GM13976 (cell line): Measurements from ENCODE around the gene DAAM1.

Experiments used
- DNase-seq: peaks from one replicate; pipeline ENCODE4 v3.0.0; 2012; ENCODE audit warnings: low spot score
- CTCF ChIP-seq: IDR thresholded peaks from 2 replicates; pipeline ENCODE4 v1.5.1; 2012; ENCODE audit warnings: borderline replicate concordance, mild to moderate bottlenecking; ENCODE audit not compliant: insufficient read depth; ENCODE audit errors: extremely low read depth, missing control alignments, control extremely low read depth
- in situ Hi-C: fragments of 300-500 bp; cut with MboI; formaldehyde crosslinking; loops from one replicate; pipeline ENCODE4 v1.12.0; 2022; ENCODE audit warnings: low sequenced_read_pairs, mixed read lengths, inconsistent platforms; ENCODE audit not compliant: unreplicated experiment

The DAAM1 gene

GRCh38 chr14:59238216-59238615 lies 49.7 kb downstream of the DAAM1 start:
- in situ Hi-C loops = no loop called here
- no peak for DNase-seq
- TF ChIP-seq CTCF = no peak

DNA sequence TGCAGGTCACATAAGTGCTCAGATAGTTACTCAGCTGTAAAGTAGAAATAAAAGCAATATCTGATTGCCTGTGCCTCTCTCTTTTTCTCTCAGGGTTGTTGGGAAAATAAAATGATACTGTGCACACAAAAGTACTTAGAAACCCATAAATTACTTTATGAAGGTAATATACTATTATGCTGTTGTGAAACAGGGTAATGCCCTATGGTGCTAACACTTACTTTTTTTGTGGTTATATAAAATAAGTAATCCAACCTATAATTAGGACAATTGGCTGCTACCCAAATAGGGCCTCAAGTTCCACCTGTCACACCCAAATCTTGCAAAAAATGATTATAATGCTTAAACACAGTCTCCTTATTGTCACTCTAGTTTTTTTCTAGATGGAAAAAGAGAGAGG lies 50.6 kb downstream of the DAAM1 start:
- in situ Hi-C loops = no loop called here
- DNase-seq = no peak
- TF ChIP-seq CTCF = no peak

GRCh38 chr14:59240356-59240755 lies 51.9 kb downstream of the DAAM1 start:
- no peak for TF ChIP-seq CTCF
- DNase-seq = peak; percentile 32
- in situ Hi-C loops = no loop called here

GRCh38 chr14:59241121-59241520 lies 52.7 kb downstream of the DAAM1 start:
- no peak for DNase-seq
- in situ Hi-C loops = no loop called here
- no peak for TF ChIP-seq CTCF

GRCh38 chr14:59243174-59243573 lies 54.7 kb downstream of the DAAM1 start:
- no peak for DNase-seq
- in situ Hi-C loops = no loop called here
- TF ChIP-seq CTCF = no peak

GRCh38 chr14:59244581-59244980 lies 56.1 kb downstream of the DAAM1 start:
- no peak for TF ChIP-seq CTCF
- no peak for DNase-seq

DNA sequence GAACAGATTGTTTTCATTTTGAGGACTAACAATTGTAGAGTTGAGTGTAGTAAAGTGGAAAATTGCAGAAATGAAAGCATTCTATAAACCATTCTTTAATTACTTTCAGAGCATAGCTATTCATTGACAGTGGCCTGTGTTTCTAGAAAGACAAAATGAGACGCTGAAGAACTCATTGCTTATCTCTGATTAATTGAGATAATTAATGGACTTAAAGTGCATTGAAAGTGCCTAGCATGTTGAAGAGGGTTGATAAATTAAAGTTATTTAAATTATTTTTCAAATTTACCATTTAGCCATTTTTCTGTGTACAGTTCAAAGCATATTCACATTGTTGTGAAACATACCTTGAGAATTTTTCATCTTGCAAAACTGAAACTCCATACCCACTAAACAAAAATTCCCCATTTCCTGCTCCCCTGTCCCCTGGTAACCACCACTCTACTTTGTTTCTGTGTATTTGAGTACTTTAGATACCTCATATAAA lies 57.4 kb downstream of the DAAM1 start:
- in situ Hi-C loops = no loop called here
- no peak for TF ChIP-seq CTCF
- peak; percentile 47 for DNase-seq

More at GRCh38 chr14:59244581-59244980, 56.1 kb downstream of the DAAM1 start:
- in situ Hi-C loops = no loop called here
